ENCODE data around the gene ACTR8. TPM values are rescaled to one million over a fixed set of nuclear protein-coding genes. Genes with fewer than 3 reads are reported as not detected.

Gene ACTR8
- total and polyA plus RNA-seq, 2 of the 4 experiments (the other 2 are of a cell fraction) = 20.3 to 31.4 TPM

DNA sequence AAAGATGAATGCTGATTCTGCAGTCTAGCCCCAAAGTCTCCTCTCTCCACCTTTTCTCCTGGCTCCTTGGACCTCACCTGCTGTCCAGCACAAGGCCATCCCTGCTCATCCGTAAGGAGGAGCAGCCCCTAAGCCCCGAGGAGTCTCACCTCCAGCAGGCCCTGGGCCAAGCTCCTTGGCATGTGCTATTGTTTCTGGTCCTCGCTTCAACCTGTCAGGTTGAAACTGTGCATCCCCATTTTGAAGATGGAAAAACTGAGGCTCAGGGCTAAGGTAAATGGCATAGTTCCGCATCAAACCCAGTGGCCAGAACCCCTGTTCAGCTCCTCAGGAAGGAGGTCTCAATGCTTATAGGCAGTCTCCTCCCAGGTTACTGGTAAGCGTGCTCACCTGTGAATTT is 61.9 kb downstream of the ACTR8 start:
- H2AK9ac ChIP-seq (replicated peaks; ENCODE audit: low read depth, low read length, poor library complexity) = no peak overlapping the region
- no peak overlapping the region for H3K9ac ChIP-seq (ENCODE audit: low read depth, low read length)
- in situ Hi-C loops (cut with MboI; ENCODE audit: low sequenced_read_pairs) = no loop called here
- H3K4me2 ChIP-seq (ENCODE audit: low read depth, low read length) = no peak overlapping the region
- WGBS, 2 experiments (ENCODE audit: extremely low coverage in 2 of 2, insufficient read length in 1 of 2) = no CpG with 5 or more reads among the region's 5 CpGs
- H3K18ac ChIP-seq (ENCODE audit: low read depth, low read length) = no peak overlapping the region
- no peaks in the 10 kb centered on the region for H4K20me1 ChIP-seq (ENCODE audit: insufficient read depth, low read length)
- ChIA-PET POLR2A (ENCODE audit: unreplicated experiment) (no interaction called here), CTCF (no interaction called here)
- H3K9me1 ChIP-seq (ENCODE audit: insufficient read depth, low read length) = no peaks in the 10 kb centered on the region
- no peak overlapping the region for H3K14ac ChIP-seq (replicated peaks; ENCODE audit: low read depth, low read length)
- no peak overlapping the region for H2BK120ac ChIP-seq (ENCODE audit: low read depth, low read length)
- intact Hi-C loops (cut with micrococcal nuclease) = no loop called here
- no peak overlapping the region for H3K4ac ChIP-seq (ENCODE audit: low read depth, low read length)
- no peak overlapping the region for H2AK5ac ChIP-seq (ENCODE audit: low read depth, low read length)
- no peaks in the 10 kb centered on the region for H3K36me3 ChIP-seq (ENCODE audit: control insufficient read depth, insufficient read depth, low read length)
- DNase-seq = no peak
- no peak overlapping the region for H3K56ac ChIP-seq (ENCODE audit: extremely low read depth, insufficient read depth, low read length)
- no peak overlapping the region for H3K4me3 ChIP-seq (ENCODE audit: insufficient read depth, low read depth, low read length)
- no peak overlapping the region for H4K5ac ChIP-seq (ENCODE audit: low read depth, low read length)
- no peaks in the 10 kb centered on the region for H3K9me3 ChIP-seq (ENCODE audit: control insufficient read depth, insufficient read depth, low read length)
- no peak overlapping the region for H3K27ac ChIP-seq (ENCODE audit: insufficient read depth, low read length)
- no peak overlapping the region for H2BK15ac ChIP-seq (ENCODE audit: low read depth, low read length)
- no peak overlapping the region for H3K23ac ChIP-seq (ENCODE audit: low read depth, low read length)
- H4K8ac ChIP-seq (ENCODE audit: low read depth in 2 of 2, low read length in 2 of 2) = no peak overlapping the region
- no peaks in the 10 kb centered on the region for H3K79me1 ChIP-seq (ENCODE audit: low read depth in 1 of 2, low read length in 2 of 2)
- dilution Hi-C loops (cut with HindIII; ENCODE audit: low sequenced_read_pairs, unreplicated experiment) = no loop called here
- H2AFZ ChIP-seq (replicated peaks; ENCODE audit: low read length, poor library complexity) = no peak overlapping the region
- peaks cover 7% of the 10 kb centered on the region for H3K27me3 ChIP-seq (ENCODE audit: control insufficient read depth, insufficient read depth, low read length)
- H2BK20ac ChIP-seq (ENCODE audit: low read depth, low read length) = no peak overlapping the region
- ATAC-seq (ENCODE audit: low read depth) = no peak
- H4K91ac ChIP-seq (ENCODE audit: insufficient read depth, low read depth, low read length) = no peak overlapping the region
- no peak overlapping the region for H2BK5ac ChIP-seq (ENCODE audit: low read depth, low read length, poor library complexity, severe bottlenecking)
- no peaks in the 10 kb centered on the region for H3K4me1 ChIP-seq (ENCODE audit: control insufficient read depth, insufficient read depth, low read length)
- TF ChIP-seq CEBPB (IDR thresholded peaks at IDR 0.05; ENCODE audit: low read depth, low read length) (no peak), SMC3 (IDR thresholded peaks at IDR 0.05; ENCODE audit: low read depth, low read length) (no peak), FOS (IDR thresholded peaks at IDR 0.05; ENCODE audit: low read depth, low read length) (no peak), RFX5 (IDR thresholded peaks at IDR 0.05; ENCODE audit: low read depth, low read length) (no peak), CHD1 (IDR thresholded peaks at IDR 0.05; ENCODE audit: low read depth, low read length) (no peak), MXI1 (IDR thresholded peaks at IDR 0.05; ENCODE audit: borderline replicate concordance, low read depth, low read length) (no peak), RCOR1 (IDR thresholded peaks at IDR 0.05; ENCODE audit: insufficient replicate concordance, low read length) (no peak), MAZ (IDR thresholded peaks at IDR 0.05; ENCODE audit: borderline replicate concordance, low read depth, low read length) (no peak), MAFK (IDR thresholded peaks at IDR 0.05; ENCODE audit: low read depth, low read length) (no peak), POLR2A (IDR thresholded peaks at IDR 0.05; ENCODE audit: low read depth, low read length) (no peak), NFE2L2 (IDR thresholded peaks at IDR 0.05; ENCODE audit: low read depth, low read length) (no peak), USF2 (IDR thresholded peaks at IDR 0.05; ENCODE audit: low read depth, low read length) (no peak), RAD21 (IDR thresholded peaks at IDR 0.05; ENCODE audit: low read length) (no peak)
- TF ChIP-seq, protein P1, sequence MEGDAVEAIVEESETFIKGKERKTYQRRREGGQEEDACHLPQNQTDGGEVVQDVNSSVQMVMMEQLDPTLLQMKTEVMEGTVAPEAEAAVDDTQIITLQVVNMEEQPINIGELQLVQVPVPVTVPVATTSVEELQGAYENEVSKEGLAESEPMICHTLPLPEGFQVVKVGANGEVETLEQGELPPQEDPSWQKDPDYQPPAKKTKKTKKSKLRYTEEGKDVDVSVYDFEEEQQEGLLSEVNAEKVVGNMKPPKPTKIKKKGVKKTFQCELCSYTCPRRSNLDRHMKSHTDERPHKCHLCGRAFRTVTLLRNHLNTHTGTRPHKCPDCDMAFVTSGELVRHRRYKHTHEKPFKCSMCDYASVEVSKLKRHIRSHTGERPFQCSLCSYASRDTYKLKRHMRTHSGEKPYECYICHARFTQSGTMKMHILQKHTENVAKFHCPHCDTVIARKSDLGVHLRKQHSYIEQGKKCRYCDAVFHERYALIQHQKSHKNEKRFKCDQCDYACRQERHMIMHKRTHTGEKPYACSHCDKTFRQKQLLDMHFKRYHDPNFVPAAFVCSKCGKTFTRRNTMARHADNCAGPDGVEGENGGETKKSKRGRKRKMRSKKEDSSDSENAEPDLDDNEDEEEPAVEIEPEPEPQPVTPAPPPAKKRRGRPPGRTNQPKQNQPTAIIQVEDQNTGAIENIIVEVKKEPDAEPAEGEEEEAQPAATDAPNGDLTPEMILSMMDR (conservative IDR thresholded peaks at IDR 0.05; ENCODE audit: low read depth, low read length) = no peak
- TF ChIP-seq, protein P2, sequence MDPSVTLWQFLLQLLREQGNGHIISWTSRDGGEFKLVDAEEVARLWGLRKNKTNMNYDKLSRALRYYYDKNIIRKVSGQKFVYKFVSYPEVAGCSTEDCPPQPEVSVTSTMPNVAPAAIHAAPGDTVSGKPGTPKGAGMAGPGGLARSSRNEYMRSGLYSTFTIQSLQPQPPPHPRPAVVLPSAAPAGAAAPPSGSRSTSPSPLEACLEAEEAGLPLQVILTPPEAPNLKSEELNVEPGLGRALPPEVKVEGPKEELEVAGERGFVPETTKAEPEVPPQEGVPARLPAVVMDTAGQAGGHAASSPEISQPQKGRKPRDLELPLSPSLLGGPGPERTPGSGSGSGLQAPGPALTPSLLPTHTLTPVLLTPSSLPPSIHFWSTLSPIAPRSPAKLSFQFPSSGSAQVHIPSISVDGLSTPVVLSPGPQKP (IDR thresholded peaks at IDR 0.05; ENCODE audit: borderline replicate concordance, low read depth, low read length) = no peak
- no TSS peak for BruUV-seq (replicated peaks)
